ENCODE data around the gene C1D.

C1D gene

DNA sequence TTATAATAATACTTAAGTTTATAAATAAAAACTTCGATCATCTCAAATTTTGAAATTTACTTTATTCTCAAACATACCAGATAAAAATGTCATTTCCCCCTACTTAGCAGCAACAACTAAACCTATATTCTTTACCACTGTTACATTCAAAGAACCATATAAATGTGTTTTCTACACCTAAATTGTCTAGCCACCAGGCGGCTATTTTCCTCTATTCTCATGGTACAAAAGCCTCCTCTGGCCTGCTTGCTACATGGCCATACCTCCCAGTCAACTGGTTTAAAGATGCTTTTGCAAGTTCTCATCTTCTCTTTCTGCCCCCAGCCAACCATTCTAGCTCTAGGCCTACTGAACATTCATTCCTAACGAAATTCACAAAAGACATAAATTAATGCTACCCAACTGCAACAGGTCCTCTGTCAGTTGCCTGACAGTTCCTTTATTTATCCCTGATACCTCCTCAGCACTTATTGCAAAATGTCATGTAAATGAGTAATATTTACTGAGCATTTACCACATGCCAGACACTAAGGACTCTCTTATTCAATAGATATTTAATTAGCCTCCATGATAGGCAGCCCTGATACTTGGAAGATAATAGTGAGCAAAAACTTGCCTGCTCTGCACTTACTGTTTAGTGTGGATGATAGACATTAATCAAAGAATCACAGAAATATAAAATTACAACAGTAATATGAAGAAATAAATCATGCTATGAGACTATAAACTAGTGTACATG is 5.0 kb downstream of the C1D start:
- DNase-seq = no peak

DNA sequence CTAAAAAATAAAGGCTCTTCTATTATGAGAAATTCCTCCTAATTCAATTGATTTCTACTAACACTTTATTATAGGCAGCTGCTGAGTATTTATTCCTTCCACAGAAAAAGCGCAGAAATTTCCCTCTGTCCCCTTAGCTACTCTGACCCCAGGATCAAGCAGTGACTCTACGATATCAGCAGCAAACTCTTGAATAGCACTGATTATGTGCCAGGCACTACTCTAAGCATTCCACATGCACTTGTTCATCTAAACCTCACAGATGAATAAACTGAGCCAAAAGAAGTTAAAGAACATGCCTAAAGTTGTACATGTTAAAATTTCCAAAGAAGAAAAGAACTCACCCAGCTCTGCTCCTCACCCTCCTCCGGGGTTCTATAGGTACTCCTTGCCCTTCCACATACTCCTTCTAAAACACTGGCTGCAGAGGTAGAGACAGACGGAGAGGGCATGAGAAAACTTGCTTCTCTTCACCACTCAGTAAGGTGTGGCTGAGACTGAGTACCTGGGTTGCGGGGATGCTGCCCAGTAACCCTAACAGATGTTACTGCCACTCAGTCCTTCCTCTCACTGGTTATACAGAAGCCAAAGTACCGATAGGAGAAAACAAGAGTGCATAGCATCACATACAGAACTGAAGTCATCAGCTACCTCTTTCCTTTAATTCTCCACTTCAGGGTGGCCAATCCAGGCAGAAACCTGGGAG is 9.9 kb downstream of the C1D start:
- DNase-seq = no peak

DNA sequence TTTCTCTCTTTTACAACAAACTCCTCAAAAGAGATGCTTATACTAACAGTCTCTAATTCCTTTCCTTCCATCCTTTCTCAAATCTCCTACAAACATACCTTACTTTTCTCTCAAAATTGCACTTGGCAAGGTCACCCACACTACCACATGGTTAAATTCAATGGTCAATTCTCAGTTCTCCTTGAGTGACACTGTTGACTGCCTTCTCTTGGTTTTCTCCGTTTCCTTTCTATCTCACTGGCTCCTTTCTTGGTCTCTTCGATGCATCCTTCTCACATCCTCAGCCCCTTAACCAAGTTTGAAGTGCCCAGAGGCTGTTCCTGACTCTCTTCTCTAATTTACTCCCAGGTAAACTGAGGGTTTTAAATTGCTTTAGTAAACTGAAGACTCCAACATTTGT is 12.5 kb downstream of the C1D start:
- no peak for DNase-seq

DNA sequence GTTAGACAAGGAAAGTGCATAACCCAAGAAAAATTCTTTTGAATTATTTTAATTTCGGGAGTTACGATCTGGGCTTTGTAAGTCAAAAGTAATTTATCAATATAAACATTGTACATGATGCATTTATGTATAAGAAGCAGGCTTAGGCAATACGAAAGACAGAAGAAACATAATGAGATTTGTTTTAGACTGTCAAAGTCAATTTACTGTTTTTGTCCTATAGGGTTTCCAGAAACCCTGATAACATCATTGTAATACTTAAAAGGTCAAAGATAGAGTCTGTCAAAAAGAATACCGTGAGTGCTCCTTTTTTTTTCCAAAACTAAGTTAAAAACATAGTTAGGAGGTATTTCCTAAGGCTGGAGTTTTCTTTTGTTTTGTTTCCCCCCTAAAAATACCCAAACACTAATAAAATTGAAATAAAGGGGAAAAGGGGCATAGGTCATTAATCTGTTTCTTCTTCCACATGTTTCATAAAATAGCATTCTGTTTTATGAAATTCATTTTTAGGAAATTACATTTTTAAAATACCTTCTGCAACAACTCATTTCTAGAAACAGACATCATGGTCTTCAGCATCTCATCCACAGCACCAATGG is 16.1 kb downstream of the C1D start:
- no peak for DNase-seq

DNA sequence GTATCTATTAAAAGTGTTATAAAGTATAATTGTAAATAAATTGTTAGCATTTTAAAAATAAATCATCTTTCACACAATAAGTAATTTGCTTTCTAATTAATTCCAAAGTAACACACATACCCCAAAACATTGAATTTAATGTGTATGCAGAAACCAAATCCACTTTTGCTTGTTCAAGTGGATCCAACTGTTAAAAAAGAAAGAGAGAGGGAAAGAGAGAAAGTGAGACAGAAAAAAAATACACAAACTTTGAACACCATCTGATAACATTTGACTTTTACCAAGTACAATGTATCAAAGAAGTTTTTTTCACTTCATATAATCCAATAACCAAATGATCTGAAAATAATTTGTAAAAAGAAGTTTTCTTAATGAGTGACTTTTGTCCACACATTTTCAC is 16.6 kb downstream of the C1D start:
- DNase-seq = no peak

DNA sequence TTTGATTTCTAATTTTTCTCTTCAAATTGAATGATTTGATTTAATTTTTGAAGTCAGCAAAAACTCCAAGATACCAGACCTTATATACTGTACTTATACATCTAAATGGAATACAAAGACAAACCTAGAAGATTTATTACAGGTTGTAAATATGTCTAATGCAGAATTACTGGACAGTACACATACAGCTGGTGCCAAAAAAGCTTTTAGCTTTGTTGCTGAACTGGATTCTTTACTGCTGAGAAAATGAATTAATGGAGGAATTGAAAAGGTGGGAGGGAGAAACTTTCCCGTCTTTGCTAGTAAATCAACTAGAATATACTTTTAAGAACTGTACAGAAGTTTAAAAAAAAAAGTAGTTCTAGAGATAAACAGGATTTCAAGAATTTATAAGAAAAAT is 17.5 kb downstream of the C1D start:
- DNase-seq = no peak

DNA sequence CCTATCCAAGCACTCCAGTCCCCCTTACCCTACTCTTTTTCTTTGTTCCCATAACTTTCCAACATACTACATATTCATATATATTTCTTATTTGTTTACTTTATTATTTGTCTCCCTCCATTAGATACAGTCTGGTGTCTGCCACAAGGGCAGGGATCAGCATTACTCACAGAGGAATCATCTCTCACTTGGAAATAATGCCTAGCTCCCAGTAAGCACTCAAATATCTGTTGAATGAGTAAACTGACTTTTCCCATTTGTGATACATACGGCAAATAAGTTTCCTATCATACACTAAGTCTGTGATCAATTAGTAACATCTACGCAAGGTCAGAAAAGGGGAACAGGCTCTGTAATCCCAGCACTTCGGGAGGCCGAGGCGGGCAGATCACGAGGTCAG is 18.7 kb downstream of the C1D start:
- DNase-seq = no peak

DNA sequence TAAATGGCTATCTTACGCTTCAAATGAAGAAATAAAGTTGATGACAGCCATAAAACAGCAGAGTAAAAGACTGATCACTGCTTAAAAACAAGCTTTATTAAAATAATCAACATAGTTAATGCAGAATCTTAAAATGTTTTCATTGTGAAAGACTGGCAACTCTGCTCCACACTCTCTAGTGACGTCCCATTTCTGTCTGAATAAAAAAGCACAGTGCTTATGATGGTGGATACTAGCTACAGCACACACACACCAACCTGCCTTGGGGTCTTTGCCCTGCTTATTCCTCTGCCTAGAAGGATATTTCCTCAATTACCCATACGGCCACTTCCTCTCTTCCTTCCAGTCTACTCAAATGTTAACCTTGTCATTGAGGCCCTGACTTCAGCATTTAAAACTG is 19.1 kb downstream of the C1D start:
- no peak for DNase-seq

DNA sequence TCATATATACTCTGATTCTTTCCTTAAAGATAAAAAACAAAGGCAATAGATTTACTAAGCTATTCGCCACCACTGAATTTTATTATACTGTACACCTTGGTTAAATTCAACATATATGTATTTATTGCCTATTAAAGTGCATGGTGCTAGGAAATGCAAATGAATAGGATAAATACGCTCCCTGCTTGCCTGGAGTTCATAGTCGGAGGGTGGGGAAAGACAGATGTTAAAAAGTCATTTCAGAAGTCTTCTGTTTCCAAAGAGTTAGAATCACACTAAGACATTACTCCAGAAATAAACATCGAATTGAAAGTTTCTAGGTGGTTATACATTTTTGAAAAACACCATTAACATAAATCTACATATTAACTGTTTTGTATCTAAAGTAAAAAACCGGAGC is 19.8 kb downstream of the C1D start:
- no peak for DNase-seq

DNA sequence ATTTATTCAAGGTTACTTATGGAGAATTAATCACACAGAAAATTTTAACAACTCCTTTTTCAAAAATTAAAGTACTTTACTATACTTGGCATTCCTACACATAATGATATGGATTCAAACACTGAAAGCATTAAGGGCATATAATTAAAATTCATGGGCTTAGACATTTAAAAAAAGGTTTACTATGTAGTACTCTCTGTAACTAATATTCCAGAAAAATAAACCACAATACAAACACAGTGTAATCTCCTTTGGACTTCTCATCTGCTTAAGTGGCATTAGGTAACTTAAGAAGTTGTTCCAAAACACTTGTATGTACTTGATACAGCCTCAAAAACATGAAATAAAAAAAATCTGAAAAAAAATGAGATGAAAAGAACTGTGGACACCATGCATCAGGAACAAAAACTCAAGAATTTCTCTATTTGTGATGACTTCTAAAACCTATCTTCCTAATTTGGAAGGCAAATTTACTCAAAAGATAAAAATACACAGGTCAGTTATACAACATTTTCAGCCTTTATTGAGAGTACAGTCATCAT is 21.0 kb downstream of the C1D start:
- no peak for DNase-seq

DNA sequence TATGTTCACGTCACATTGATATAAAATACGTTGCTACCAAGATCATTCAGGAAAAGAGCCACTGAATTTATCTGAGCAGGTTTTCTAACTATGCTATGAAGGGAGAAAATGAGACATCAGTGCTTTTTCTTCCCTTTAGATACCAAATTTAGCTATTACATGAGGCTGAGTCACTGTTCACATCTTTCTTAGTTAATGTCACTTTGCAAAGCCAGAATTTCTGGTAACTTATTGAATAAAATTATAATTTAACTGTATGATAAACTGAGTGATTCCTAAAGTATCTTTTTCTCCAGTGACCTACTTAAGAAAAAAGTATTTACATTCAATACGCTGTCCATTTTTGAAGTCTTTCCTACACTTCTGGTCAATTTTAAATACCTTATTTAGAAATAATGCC is 22.7 kb downstream of the C1D start:
- no peak for DNase-seq

DNA sequence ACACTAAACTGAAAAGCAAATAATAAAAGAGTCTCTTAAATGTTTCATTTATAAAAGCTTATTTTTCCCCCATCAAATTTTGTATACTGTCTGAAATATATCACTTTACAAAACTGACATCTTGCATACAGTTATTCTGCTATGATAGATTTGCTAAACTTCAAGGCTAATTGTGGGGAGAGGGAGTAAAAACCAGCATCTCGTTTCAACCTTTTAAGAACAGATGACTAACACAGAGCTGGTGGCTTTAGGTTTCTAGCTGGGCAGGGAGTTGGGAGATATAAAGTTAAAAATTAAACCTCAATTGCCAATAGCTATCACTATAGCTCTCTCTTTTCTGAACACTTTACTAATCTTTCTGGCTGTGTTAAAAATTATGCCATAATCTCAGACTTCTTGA is 23.5 kb downstream of the C1D start:
- no peak for DNase-seq

DNA sequence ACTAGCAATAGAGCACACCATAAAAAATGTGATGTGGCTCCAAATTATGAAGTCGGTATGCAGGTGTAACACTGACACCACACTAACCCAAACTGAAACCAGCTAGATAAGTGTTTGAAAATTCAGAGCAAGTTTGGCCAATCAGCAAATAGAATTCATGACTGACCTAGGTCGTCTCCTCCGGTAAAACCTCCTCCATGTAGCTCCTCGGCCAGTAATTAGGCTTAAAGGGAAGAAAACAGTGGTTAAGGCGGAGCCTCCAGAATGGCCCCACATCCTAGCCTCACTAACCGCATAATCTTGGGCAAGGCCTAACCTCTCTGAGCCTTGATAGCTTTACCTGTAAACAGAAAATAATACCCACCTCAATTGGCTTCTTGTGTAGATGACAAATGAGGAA is 30.1 kb downstream of the C1D start:
- no peak for DNase-seq

DNA sequence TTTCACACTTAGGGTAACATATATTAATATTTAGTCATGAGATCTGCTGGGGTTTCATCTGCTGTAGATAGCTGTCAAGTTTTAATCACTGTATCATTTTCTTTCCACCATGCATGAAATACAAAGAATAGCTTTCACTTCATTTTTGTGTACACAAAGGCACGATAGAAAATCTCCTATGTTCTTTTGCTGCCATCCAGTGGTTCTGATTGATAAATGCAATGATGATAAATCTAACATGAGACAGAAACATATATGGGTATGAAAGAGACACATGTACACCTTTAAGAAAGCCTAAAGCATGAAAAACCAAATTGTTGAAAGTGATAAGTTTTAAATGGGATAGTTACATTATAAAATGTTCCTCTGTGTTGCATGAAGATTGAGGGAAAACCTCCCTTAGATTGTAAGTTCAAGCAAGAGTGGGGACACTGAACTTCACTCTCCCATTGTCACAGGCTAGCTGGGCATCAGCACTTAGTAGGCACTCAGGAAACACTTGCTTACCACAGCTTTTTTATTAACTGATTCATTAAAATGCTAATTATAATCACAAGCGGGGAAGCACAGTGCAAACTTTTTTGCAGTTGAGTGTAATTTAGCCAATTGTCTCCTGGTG is 31.2 kb downstream of the C1D start:
- no peak for DNase-seq

DNA sequence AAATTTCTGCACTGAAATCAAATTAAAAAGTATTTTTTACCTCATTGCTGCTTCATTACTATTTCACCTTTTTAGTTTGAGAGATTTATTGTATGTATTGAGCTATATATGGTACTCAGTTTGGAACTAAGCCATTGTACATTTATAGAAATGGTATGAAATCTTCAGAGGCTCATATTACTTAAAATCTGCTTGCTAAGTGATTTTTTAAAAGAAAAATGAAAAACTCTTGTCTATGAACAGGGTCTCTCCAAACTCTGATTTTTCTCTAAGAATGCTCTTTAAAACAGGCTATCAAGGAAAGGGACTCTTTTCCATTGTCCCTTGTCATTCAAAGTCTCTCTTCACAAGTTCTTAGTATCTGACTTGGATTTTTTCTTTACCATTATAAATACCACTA is 31.8 kb downstream of the C1D start:
- DNase-seq = no peak

DNA sequence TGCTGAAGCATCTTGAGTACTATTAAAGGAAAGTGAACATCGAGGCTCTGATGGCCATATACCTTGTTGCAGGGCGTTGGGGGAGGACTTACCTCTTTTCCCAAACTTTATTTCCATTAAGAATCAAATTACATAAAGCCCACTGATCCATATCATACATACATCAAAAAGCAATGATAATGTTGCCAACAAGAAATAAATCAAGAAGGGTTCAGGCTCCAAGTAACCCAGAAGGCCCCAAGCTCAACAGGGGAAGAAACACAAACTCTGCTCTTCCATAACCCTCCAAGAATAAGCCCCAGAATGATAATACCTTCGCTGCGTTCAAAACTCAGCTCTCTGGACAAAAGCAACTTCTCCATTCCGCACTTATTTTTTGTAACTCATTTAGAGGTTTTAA is 32.3 kb downstream of the C1D start:
- no peak for DNase-seq

DNA sequence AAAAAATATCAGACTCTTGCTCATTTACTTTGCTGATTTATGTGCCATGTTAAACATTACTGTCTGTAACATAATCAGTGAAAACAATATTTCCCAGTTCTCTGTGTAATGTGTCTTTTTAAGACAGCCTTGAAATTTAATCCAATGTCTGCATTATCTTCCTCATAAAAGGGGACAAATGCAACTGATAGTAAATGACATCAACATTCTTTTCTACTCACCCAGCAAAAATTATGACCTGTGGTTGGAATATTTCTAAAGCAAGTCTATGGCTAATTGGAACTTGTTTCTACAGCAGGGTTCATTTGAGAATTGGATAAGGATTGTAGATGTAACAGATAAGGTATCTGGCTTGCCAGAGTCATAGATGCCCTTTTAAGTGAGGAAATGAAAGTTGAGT is 34.8 kb downstream of the C1D start:
- DNase-seq = no peak

DNA sequence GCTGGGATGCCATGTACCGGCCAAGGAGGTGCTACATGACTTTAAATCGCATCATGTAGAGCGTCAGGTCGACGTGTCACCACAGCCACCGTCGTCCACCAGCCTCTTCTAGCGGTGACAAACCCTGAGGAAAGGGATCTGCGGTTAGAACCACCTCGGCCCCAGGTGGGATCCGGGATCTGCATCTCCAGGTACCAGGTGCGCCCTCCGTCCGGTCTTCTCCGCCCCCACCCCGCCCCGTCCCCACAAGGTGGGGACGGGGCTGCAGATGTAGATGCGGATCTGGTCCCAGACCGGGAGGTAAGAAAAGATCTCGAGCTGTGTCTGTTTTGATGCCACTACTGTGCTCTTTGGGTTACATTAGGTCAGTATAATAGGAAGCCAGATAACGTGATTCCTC is 38.4 kb downstream of the C1D start:
- DNase-seq = no peak

DNA sequence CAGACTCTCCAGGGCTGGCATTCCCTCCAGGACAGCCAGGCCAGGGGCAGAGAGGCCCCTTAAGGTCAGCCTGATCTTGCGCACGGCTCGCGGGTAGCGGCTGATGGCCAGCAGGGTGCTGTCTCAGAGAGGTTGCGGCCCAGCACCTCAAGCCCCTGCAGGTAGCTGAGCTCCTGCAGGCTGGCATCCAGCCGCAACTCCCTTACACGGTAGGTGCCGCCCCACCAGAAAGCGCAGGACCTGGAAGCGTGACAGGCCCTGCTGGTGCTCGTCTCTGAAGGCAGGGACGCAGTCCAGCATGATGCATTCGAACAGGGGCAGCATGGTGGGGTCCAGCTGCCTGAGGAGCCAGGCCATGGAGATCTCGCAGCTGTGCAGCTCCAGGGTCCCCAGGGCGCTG is 38.9 kb downstream of the C1D start:
- no peak for DNase-seq

DNA sequence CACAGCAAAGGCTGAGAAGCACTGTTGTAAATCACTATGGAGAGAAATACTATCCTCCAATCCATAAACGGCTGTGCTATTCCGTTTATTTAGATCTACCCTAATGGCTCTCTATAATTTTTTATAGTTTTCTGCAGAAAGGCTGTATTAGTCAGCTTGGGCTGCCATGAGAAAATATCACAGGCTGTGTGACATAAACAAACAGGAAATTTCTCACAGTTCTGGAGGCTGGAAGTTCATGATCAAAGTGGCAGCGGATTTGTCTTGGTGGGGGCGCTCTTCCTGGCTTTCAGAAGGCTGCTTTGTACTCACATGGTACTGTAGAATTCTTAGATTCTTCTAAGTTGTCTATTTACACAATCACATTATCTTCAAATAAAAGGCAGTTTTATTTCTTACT is 44.1 kb downstream of the C1D start:
- DNase-seq = no peak

DNA sequence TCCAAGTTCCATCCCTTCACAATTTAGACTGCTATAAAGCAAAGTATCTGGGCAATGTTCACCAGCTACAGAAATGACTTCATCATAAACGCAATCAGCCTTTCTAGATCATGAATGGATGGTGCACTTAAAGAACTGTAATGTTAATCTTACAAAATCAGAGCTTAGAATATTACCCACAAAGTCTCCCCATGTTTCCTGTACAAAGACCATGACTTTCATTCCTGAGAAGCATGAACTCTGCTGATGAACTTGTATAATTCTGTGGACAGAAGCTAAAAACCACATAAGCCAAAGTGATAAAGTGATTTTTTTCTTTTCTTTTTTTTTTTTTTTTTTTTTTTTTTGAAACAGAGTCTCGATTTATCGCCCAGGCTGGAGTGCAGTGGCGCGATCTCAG is 53.3 kb downstream of the C1D start:
- no peak for DNase-seq

DNA sequence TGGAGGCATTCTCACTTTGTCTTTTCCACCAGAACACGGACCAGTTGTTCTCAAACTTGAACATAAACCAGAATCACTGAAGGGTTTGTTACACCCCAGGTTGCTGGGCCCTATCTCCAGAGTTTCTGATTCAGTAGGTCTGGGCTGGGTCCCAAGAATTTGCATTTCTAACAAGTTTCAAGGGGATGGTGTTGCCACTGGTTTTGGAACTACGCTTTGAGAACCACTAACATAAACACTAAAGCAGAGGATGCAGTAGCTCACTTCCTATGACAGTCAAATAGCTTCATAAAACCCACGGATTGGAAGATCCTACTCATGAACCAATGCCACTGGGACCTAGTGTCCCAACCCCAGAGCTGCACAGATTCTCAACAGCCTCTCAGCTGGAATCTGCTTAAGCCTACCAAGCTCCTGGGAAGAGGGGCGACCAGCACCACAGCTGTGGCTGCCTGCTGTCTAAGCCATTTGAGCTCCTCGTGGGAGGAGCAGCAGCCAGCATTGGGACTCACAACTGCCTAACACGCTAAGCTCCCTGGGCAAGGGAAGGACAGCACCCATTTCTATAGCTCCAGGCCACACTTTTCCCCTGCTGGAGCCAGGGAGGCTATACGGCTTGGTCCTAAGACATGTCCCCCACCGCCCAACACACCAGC is 62.5 kb downstream of the C1D start:
- no peak for DNase-seq

DNA sequence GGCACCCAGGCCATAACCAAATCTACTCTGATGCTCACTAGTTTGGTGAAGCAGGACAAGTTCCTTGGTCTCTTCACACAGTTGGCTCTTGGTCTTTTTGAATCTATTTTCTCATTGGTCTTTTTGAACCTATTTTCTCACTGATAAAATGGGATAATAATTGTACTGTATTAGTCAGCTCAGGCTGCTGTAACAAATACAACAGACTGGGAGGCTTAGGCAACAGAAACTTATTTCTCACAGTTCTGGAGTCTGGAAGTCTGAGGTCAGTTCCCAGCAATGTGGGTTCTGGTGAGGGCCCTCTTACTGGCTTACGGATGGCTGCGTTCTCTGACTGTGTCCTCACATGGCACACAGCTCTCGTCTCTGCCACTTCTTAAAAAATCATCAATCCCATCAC is 63.5 kb downstream of the C1D start:
- no peak for DNase-seq

Measured in effector CD4-positive, alpha-beta T cell (primary cell).